Gastrocnemius medialis (tissue), 4 donors: ENCODE data around the gene CYP4F22.

ENCODE experiments used
- POLR2A ChIP-seq, 2 donors: fragments of 450-650 bp; IDR thresholded peaks; one replicate each; pipeline ENCODE4 v1.6.1; 2017; ENCODE audit warnings: antibody characterized with exemption in 2 of 2, mild to moderate bottlenecking in 2 of 2, moderate library complexity in 2 of 2
- TF ChIP-seq, protein P1 (sequence below), 5 experiments: fragments of 450-650 bp in 3 of 5; fragments of 200-600 bp in 2 of 5; sonication (generic) in 2 of 5; IDR thresholded peaks in 4 of 5; conservative IDR thresholded peaks in 1 of 5; 1 replicate in 4 of 5; 2 replicates in 1 of 5; pipeline ENCODE4 v1.5.1; 2016 to 2019; ENCODE audit warnings: antibody characterized with exemption in 5 of 5, mild to moderate bottlenecking in 3 of 5, moderate library complexity in 3 of 5

DNA sequence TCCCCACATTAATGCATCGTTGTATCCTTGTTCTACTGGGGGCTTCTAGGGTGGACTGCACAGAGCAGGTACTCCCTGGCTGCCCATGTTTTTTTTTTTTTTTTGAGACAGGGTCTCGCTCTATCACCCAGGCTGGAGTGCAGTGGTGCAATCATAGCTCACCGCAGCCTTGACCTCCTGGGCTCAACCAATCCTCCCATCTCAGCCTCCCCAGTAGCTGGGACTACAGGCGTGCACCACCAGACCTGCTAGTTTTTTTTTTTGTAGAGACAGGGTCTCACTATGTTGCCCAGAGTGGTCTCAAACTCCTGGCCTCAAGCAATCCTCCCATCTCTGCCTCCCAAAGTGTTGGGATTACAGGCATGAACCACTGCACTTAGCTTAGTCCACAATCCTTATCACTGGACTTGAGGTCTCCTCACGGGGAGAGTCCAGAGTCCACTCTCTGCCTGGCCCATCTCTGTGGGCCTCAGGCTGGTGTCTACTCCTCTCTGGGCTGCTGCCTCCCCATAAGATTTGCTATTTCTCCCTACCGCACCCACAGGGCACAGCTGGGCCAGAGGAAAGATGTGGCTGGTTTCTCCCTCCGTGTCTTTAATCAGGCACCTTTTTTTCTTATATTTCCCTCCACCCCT, 56.3 kb downstream of the CYP4F22 start:
- TF ChIP-seq, protein P1, sequence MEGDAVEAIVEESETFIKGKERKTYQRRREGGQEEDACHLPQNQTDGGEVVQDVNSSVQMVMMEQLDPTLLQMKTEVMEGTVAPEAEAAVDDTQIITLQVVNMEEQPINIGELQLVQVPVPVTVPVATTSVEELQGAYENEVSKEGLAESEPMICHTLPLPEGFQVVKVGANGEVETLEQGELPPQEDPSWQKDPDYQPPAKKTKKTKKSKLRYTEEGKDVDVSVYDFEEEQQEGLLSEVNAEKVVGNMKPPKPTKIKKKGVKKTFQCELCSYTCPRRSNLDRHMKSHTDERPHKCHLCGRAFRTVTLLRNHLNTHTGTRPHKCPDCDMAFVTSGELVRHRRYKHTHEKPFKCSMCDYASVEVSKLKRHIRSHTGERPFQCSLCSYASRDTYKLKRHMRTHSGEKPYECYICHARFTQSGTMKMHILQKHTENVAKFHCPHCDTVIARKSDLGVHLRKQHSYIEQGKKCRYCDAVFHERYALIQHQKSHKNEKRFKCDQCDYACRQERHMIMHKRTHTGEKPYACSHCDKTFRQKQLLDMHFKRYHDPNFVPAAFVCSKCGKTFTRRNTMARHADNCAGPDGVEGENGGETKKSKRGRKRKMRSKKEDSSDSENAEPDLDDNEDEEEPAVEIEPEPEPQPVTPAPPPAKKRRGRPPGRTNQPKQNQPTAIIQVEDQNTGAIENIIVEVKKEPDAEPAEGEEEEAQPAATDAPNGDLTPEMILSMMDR (IDR thresholded peaks at IDR 0.05 in 4 of 5, conservative IDR thresholded peaks at IDR 0.05 in 1 of 5) = no peak
- no peak for TF ChIP-seq POLR2A (IDR thresholded peaks at IDR 0.05)
